Measurements from ENCODE around the gene BTNL8.

Gene BTNL8

DNA sequence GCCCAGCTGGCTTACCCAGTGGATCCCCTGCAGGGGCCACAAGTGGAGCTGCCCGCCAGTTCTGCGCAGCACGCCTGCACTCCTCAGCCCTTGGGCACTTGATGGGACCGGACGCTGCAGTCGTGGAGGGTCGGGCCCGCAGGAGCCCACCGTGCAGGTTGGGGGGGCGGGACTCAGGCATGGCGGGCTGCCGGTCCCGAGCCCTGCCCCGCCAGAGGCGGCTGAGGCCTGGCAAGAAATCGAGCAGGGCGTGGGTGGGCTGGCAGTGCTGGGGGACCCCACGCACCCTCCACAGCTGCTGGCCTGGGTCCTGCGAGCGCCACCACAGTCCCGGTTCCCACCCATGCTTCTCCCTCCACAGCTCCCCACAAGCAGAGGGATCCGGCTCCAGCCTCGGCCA, 70.4 kb downstream of the BTNL8 start:
- DNase-seq (ENCODE audit: low spot score) = no peak

DNA sequence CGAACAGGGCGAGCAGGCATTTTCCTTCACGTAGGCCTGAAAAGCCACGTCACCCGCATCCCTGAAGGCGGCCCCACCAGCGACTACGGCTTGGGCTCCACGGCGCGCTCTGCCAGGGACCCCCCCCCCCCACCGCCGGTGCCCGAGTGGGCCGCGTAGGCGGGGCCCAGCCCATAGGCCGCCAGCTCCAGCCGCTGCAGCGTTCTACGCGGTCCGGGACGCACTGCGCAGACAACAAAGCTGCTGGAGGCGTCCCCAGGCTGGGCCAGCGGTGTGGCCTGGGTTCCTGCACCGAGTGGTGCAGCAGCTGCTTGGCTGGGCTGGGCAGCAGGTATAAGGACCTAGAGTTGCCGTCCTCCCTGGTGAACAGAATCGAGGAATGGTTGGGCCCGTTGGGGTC, 71.4 kb downstream of the BTNL8 start:
- DNase-seq (ENCODE audit: low spot score) = no peak

DNA sequence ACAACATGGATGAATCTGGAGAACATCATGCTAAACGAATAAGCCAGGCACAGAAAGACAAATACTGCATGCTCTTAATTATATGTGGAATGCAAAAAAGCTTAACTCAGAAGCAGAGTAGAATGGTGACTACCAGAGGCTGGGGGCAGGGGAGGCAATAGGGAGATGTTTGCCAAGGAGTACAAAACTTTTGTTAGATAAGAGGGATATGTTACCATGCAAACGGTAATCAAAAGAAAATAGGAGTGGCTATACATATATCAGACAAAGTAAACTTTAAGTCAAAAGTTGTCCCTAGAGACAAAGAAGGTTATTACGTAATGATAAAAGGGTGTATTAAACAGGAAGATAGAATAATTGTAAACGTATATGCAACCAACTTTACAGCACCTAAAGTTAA, 71.9 kb downstream of the BTNL8 start:
- no peak for DNase-seq (ENCODE audit: low spot score)

DNA sequence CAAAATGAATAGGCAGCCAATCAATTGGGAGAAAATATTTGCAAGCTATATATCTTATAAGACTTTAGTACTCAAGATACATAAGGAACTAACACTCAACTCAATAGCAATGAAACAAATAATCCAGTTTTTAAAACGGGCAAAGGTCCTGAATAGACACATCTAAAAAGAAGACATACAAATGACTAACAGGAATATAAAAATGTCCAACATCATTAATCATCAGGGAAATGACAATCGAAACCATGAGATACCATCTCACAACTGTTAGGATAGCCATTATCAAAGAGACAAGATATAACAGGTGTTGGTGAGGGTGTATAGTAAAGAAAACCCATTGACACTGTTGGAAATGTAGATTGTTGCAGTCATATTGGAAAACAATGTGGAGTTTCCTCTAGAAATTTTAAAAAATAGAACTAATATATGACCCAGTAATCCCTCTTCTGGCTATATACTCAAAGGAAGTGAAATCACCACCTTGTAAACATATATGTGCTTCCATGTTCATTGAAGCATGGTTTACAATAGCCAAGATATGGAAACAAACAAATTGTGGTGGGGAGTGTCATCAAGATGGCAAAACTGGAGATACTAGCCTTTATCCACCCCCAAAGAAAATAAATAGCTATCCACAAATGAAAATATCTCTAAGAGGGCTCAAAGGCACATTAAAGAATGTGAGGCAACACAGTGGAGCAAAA, 75.8 kb downstream of the BTNL8 start:
- no peak for DNase-seq (ENCODE audit: low spot score)

DNA sequence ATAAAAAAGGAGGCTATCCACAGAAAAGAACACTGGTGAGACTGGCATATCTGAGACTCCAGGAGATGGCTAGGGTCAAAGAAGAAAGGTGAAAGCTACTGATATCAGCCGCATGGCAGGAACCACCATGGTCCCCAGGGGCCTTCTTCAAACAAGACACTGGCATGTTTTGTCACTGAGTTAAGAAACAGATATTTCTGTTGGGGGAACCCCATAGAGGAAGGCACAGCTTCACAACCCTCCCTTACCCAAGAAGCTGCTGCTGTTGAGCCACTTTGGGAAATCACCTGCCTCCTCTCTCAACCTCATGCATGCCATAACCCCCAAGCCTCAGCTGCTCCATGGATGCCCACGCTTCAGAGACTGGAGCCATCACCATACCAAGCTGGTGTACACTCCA, 76.4 kb downstream of the BTNL8 start:
- no peak for DNase-seq (ENCODE audit: low spot score)

DNA sequence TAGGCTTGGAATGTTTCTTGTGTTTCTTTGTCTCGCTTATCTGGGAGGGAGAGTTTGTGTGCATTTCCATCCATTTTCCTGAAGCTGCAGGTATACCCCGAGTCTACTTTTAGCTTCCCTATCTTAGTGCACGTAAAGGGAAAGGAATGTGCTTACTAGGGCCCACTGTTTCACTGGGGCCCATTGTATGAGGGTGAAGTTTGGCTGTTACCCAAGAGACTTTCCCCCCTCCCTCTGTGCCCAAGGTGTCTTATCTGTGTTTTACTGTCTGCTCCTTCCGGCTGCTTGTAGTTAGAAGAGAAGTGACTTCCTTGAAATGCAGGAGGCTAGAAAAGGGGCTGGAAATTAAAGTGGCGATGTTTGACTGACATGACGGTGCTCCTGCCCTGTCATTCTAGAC, 77.6 kb downstream of the BTNL8 start:
- no peak for DNase-seq (ENCODE audit: low spot score)

DNA sequence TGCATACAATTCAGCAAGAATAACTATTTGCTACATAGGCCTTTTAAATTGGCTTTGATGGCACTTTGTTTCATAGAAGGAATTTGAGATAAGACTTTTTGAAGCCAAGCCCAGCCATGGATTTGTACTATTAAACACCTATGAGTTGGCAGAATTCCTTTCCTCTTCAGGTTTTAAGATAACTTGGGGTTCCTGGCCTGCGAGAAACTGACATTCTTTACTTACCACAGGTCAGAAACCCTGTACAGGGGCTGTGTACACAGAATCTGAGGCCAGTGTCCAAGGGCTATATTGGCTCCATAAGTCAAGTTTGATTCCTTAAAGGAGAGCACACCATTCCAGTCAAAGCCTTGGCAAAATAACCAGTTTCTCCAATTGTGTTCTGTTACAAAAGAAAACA, 78.9 kb downstream of the BTNL8 start:
- DNase-seq (ENCODE audit: low spot score) = no peak

DNA sequence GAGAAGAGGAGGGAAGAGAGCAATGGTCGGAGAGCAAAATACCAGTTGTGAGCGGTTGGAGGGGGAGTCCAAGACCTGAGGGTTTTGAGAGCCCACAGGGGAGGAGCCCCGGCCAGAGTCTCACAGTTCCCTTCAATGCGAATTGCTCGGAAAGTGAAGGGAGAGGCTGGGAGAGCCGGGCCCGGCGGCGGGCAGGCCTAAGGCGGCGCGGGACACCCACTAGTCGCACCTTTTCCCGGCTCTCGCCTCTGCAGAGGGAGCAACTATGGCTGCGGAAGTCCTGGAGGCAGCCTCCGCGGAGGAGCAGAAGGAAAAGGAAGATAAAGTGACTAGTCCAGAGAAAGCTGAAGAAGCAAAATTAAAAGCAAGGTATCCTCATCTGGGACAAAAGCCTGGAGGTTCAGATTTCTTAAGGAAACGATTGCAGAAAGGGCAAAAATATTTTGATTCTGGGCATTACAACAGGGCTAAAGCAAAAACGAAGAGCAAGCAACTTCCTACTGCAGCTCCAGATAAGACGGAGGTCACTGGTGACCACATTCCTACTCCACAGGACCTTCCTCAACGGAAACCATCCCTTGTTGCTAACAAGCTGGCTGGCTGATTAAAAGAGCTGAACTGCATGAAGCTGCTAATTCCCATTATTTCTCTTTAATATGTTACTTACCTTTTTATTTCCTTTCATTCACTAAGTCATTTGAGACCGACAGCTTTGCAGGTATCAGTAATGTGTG, 83.2 kb downstream of the BTNL8 start:
- DNase-seq (ENCODE audit: low spot score) = no peak

DNA sequence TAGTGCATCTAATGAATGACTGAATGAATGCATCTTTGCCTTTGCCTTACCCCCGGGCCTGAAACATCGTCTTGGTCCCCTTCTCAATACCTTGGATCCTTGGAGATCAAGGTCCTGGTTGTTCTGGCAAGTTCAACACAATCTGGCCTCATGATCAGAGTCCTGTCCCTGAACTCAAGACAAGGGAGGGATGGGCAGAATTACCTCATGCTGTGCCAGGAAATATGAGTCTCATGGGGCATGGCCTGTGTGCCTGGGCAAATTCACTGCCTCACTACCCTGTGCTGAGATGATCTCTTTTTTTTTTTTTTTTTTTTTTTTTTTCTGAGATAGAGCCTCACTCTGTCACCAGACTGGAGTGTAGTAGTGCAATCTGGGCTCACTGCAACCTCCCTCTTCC, 89.1 kb downstream of the BTNL8 start:
- no peak for DNase-seq (ENCODE audit: low spot score)

DNA sequence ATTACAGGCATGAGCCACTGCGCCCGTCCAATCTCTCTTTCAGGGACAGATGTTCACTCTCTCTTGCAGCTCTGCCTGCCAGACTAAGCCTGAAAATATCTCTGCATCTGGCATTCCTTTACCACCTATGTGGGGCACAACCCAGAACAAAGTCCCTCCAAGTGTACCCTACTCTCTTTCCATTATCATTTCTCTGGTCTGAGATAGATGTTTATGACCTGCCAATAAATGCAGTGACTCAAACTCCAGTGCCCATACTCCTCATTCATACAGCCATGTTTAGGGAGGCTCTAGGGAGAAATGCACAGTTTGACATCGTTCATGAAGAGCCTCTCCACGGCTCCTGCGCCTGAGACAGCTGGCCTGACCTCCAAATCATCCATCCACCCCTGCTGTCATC, 89.6 kb downstream of the BTNL8 start, which contains the start of gene BTNL3:
BTNL3 (plus strand) TSS at position 255 of the 400 bp plus-strand sequence. CDS start 183 bp downstream, outside the sequence.
- no peak for DNase-seq (ENCODE audit: low spot score)

DNA sequence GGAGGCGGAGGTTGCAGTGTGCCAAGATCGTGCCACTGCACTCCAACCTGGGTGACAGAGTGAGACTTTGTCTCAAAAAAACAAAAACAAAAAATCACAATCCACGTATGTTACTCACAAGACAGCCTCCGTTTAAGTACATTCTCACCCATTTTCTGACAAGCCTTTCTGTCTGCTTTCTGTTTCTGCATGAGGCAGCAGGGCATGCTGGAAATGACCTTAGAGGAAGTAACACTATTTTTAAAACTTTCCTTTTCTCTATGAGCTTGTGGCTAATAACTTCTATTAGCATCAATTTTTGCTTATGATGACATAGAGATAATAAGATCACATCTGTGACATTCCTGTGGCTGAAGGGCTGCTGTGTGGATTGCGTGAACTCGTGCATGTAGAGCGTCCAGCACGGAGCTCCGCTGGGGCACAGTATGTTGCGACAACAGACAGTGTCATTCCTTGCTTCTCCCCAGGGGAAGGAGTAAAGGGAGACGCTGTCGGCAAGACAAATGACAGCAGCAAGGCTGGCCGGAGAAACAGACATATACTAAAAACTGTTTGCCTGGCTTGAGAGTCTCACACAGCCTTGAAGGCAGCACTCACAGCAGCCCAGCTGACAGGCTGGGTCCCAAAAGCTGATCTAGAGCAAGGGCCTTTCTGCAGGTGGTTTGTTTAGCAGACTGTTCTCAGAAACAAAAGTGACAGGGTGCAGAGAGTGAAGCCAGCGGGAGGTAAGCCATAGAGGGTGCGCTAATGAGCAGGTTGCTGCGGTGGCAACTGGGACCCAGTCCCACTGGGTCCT, 91.3 kb downstream of the BTNL8 start:
- no peak for DNase-seq (ENCODE audit: low spot score)

DNA sequence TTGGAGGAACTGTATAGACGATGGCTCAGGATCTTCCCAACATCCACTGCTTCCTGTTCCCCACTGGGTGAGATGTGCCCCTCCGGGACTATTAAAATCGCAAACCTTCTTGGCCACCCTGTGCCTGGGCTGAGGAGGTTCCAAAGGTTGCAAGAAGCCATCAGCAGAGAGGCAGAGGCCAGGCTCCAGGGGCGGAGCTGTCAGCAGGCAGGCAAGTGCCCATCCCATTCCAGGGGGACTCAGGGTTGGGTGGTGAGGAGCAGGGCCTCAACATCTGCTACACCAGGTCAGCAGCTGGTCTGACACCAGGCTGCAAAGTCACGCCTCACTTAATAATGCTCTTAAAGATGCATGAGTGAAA, 91.9 kb downstream of the BTNL8 start:
- no peak for DNase-seq (ENCODE audit: low spot score)
